ENCODE measurements around the gene SULT1E1.

The SULT1E1 gene

DNA sequence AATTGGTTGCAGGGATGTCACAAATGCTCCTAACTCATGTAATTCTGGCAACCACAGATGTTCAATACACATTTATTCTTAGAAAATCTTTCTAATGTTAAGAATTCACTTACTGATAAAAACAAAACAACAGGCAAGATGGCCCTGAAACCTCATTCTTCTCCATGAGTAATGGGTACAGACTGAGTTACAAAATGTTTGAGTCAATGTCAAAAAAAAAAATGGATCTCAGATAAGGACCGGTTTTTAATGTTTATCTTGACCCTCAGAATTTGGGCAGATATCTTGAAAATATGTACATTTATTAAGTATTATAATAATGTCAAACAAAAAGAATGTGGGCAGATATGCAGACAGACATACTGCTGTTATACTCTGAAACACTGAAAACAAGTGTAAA, 1.8 kb upstream of the SULT1E1 start:
- DNase-seq (ENCODE audit: low read depth in 1 of 2, low spot score in 1 of 2) = no peak
- in situ Hi-C loops (cut with HindIII; ENCODE audit: low pct_unique_long_range_greater_than_20kb, low sequenced_read_pairs) = no loop called here
- no peak for TF ChIP-seq JUND (IDR thresholded peaks at IDR 0.05; ENCODE audit: low read depth)

DNA sequence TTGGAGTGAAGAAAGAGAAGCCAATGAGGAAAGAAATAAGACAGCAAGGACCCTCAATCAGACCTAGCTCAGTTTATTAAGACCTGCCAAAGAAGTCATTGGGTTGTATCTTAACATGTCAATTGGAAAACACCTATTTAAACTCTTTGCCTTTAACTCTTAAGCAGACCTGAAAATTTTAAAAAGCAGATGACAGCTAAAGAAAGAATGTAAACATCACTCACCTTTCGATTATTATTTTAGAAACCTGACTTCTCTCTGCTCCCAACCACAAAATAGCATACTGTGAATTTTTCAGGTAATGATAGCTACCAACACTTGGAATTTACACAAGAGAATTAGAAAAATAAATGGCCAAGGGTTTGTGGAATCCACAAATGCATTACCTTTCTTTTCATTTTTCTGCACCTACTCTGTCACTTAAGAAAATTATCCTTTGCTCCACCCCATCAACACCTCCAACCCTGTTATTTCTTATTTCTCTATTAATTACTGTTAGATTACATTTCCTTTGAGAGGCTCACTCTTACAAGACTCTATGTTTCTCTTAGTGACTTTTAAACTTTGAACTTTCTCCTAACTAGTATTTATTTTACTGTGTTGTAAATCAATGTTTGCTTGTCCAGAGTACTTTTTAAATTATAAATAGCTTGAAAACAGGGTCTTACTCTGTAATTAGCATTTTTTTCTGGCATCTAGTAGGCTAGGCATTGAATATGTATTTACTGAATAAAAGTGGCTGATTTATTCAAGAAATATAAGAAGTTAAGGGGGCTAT, 765 bp upstream of the SULT1E1 start:
- DNase-seq (ENCODE audit: low read depth in 1 of 2, low spot score in 1 of 2) = no peak
- in situ Hi-C loops (cut with HindIII; ENCODE audit: low pct_unique_long_range_greater_than_20kb, low sequenced_read_pairs) = no loop called here
- TF ChIP-seq JUND (IDR thresholded peaks at IDR 0.05; ENCODE audit: low read depth) = no peak

DNA sequence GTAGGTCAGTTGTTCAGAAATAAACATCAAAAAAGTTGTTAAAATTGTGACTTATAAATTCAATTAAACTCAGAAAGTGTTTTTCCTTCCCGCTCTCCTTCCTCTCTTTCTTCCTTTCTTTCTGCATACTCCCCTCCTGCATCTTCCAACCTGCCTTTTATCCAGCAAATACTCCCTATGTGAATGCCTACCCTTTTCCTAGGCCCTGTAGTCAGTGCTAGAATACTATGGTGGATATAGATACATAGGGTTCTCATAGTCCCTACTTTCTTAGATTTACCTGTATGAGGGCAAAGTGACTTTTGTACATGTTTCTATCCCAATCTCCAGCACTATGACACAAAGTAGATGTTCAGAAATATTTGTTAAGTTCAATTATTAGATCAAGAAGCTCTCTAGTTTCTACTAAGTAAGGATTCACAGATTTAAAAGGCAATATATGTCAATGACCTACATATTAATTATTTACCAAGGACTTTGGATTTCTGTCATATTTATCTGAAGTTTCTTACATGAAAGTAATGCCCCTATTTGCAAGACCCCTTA, 732 bp downstream of the SULT1E1 start:
- in situ Hi-C loops (cut with HindIII; ENCODE audit: low pct_unique_long_range_greater_than_20kb, low sequenced_read_pairs) = no loop called here
- TF ChIP-seq JUND (IDR thresholded peaks at IDR 0.05; ENCODE audit: low read depth) = no peak
- no peak for DNase-seq (ENCODE audit: low read depth in 1 of 2, low spot score in 1 of 2)

DNA sequence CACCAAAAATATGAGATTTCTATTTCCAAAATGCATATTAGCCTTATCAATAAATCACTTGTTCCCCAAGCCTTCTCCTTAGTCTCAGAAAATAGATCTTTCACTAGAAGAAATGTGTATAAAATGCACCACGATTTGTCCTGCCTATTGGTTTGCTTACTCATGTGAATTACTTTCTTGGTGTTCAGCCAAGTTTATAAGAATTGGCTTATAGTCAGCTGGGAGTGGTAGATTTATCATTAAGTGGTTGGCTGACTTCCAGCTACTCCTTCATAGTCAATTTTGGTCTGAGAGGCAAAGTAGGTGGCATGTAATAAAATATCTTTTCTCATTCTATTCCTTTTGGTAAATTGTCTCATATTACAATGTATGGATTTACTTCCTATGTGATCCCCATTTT, 1.3 kb downstream of the SULT1E1 start:
- in situ Hi-C loops (cut with HindIII; ENCODE audit: low pct_unique_long_range_greater_than_20kb, low sequenced_read_pairs) = no loop called here
- DNase-seq (ENCODE audit: low read depth in 1 of 2, low spot score in 1 of 2) = no peak
- TF ChIP-seq JUND (IDR thresholded peaks at IDR 0.05; ENCODE audit: low read depth) = no peak

DNA sequence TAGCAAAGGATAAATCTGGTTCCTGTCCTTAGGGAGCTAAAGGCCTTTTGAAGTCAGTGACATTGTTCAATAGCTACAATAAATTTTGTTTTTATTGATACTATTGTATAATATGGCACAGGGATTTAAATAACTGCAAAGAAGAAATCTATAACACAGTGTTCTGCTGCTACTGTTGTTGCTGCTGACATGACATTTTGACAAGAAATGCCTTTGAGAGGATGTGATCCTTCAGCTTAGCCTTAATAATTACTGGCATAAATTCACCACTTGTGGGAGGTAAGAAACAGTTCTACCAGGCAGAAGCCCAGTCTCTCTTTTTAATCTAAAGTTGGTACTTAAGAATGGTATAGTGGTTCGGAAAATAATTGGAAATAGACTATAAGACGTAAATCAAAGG, 4.1 kb downstream of the SULT1E1 start:
- in situ Hi-C loops (cut with HindIII; ENCODE audit: low pct_unique_long_range_greater_than_20kb, low sequenced_read_pairs) = no loop called here
- no peak for TF ChIP-seq JUND (IDR thresholded peaks at IDR 0.05; ENCODE audit: low read depth)
- no peak for DNase-seq (ENCODE audit: low read depth in 1 of 2, low spot score in 1 of 2)

DNA sequence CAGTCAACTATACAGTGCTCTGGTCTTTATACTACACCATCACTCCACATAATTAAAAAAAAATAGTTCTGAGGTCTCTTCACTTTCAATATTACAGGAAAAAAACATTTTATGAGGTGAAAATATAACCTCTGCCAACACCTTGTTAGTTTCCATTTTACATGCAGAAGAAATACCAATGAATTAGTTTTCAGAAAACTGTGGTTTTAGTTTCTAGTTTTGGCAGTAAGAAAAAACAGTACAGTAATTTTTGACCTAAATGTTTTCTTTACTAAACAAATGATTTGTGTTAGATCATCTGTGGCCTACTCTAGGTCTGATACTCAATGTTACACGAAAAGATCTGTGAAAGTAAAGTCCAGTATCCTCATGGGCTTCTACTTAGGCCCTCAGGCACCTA, 10.0 kb downstream of the SULT1E1 start:
- TF ChIP-seq JUND (IDR thresholded peaks at IDR 0.05; ENCODE audit: low read depth) = no peak
- DNase-seq (ENCODE audit: low read depth in 1 of 2, low spot score in 1 of 2) = no peak
- in situ Hi-C loops (cut with HindIII; ENCODE audit: low pct_unique_long_range_greater_than_20kb, low sequenced_read_pairs) = no loop called here

DNA sequence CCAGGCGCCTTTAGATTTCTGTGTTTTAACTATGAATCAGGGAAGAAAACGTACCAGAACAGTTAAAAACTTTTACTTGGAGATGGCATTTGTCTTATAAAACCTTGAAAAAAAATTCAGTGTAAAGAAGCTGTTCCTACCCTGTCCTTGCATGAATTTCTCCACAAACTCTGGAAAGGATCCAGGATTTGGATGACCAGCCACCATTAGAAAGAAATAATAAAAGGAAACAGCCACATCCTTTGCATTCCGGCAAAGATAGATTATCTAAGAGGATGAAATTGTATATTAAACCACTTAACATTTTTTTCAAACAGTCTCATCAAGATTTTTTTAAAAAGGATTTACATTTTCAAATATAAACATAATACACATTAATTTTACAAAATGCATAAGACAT, 10.6 kb downstream of the SULT1E1 start:
- no peak for TF ChIP-seq JUND (IDR thresholded peaks at IDR 0.05; ENCODE audit: low read depth)

DNA sequence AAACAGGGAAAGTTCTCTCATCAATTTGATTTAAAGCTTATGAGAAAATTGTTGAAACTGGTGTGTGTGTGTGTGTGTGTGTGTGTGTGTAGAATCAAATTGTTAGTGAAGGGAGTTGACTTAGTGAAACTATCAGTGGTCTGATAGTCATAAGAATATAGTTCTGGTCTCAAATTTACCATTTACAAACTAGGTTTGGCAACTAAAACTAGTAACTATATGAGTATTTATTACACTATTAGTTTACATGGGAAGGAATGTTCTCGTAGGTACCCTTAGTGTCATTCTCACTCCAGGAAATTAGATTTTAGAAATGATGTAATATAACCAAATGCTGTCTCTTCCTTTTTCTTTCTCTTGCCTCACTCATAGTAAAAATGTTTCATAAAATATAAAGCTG, 11.9 kb downstream of the SULT1E1 start:
- no peak for TF ChIP-seq JUND (IDR thresholded peaks at IDR 0.05; ENCODE audit: low read depth)
- in situ Hi-C loops (cut with HindIII; ENCODE audit: low pct_unique_long_range_greater_than_20kb, low sequenced_read_pairs) = no loop called here
- DNase-seq (ENCODE audit: low read depth in 1 of 2, low spot score in 1 of 2) = no peak

More for the DNA sequence above, 10.6 kb downstream of the SULT1E1 start:
- in situ Hi-C loops (cut with HindIII; ENCODE audit: low pct_unique_long_range_greater_than_20kb, low sequenced_read_pairs) = no loop called here
- no peak for DNase-seq (ENCODE audit: low read depth in 1 of 2, low spot score in 1 of 2)

DNA sequence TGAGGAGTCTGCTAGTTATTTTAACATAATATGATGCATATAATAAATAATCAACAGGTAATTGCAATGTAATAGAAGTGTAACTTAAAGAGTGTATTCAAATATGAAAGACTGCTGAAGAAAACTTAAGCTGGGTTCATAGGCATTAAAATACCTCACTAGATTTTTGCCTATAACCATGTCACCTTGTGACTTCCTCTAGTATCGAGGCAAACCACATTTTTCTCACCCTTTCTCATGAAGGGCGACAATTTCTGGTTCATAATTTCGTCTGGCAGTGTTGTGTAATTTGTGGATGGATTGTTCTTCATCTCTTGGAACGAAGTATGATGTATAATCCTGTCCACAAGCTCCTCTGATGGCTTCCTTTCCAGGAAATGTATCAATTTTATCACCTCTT, 16.0 kb downstream of the SULT1E1 start:
- TF ChIP-seq JUND (IDR thresholded peaks at IDR 0.05; ENCODE audit: low read depth) = no peak
- in situ Hi-C loops (cut with HindIII; ENCODE audit: low pct_unique_long_range_greater_than_20kb, low sequenced_read_pairs) = no loop called here
- DNase-seq (ENCODE audit: low read depth in 1 of 2, low spot score in 1 of 2) = no peak

DNA sequence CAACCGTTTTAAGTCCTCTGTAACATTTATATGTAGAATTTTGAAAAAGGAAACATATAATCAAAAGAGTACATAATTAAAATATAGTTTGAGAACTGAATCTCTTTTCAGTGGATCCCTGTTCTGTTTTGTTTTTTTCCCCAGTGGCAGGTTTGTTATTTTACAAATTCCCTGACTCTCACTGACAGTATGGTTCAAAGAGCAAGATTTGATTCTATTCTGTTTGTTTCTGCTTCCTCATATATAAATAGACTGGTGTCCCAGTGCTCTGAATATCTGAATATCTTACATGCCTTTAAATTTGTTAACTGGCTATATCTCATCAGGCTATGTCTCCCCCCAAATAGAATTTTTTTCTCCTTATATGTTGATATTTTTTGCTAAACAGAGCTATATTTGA, 16.6 kb downstream of the SULT1E1 start:
- DNase-seq (ENCODE audit: low read depth in 1 of 2, low spot score in 1 of 2) = no peak
- no peak for TF ChIP-seq JUND (IDR thresholded peaks at IDR 0.05; ENCODE audit: low read depth)
- in situ Hi-C loops (cut with HindIII; ENCODE audit: low pct_unique_long_range_greater_than_20kb, low sequenced_read_pairs) = no loop called here

DNA sequence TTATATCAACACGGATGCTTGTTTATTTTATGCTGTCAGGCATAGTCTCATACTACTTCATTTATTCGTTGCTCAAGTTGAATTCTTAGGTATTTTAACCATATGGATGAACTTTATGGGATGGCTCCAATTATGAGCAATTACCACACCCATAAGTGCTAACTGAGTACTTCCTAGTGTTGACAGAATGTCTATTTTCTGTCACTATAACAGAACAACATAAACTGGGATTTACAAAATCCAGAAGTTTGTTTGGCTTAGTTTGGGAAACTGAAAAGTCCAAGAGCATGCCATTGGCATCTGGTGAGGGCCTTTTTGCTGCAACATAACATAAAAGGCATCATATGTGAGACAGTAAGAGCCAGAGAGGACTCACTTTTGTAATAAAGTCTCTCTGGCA, 21.0 kb downstream of the SULT1E1 start:
- TF ChIP-seq JUND (IDR thresholded peaks at IDR 0.05; ENCODE audit: low read depth) = no peak
- in situ Hi-C loops (cut with HindIII; ENCODE audit: low pct_unique_long_range_greater_than_20kb, low sequenced_read_pairs) = no loop called here
- no peak for DNase-seq (ENCODE audit: low read depth in 1 of 2, low spot score in 1 of 2)

DNA sequence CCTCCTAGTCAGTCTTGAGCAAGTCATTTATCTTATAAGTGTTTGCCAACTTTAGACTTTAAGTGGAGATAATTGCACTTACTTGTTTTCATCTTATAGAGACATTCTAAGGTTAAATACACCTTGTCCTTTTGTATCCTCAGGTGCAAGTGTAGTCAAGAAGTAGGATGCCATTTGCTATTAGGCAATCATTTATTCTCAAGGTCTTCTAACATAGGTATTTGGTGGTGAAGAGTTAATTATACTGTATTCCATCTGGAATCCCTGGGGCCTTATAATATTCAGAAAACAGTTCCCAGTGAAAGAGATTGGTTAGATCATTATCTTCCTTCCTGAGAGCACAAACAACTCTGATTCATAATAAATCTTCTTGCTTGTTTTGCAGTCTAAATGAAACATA, 23.7 kb downstream of the SULT1E1 start:
- in situ Hi-C loops (cut with HindIII; ENCODE audit: low pct_unique_long_range_greater_than_20kb, low sequenced_read_pairs) = no loop called here
- TF ChIP-seq JUND (IDR thresholded peaks at IDR 0.05; ENCODE audit: low read depth) = no peak
- no peak for DNase-seq (ENCODE audit: low read depth in 1 of 2, low spot score in 1 of 2)

DNA sequence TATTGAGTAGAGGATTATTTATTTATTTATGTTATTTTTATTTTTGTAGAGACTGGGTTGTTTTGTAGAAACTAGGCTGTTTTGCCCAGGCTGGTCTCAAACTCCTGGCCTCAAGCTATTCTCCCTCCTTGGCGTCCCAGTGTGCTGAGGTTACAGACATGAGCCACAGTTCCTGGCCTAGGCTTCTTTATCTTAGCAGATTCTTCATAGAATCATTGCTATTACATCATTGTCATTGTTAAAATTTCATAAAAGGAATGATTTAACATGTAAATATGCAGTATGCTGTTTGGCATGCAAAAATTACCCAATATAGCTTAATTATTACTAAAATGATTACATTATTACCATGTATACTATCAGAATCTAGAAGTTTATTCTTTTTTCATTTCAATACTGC, 24.2 kb downstream of the SULT1E1 start:
- TF ChIP-seq JUND (IDR thresholded peaks at IDR 0.05; ENCODE audit: low read depth) = no peak
- DNase-seq (ENCODE audit: low read depth in 1 of 2, low spot score in 1 of 2) = no peak
- in situ Hi-C loops (cut with HindIII; ENCODE audit: low pct_unique_long_range_greater_than_20kb, low sequenced_read_pairs) = no loop called here

DNA sequence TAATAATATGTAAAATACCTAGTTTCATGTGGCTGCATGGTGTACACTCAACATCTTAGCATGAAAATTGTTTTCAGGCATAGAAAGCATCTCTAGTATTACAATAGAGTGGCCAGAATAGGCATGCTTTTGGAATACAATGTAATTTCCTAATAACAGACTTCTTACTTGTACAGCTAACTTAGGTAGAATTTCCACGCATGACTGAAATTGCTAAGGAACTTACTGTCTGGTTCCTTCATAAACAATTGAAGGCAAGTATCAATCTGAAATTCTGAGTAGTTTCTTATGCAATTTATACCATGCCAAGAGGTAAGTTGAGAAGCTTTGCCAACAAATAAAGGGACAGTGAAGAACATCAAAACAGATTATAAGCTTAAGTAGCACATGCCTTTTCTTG, 26.7 kb downstream of the SULT1E1 start:
- no peak for DNase-seq (ENCODE audit: low read depth in 1 of 2, low spot score in 1 of 2)
- no peak for TF ChIP-seq JUND (IDR thresholded peaks at IDR 0.05; ENCODE audit: low read depth)
- in situ Hi-C loops (cut with HindIII; ENCODE audit: low pct_unique_long_range_greater_than_20kb, low sequenced_read_pairs) = no loop called here
